Activated T-helper 2 cell treated with anti-CD3 and anti-CD28 coated beads, Interferon-gamma antibody, Interleukin-2, Interleukin-4, amounts not matched to agents 10 μg/mL and 5 μg/mL and 100 μg/mL, durations not matched to agents 14 hours and 24 hours and 36 hours (primary cell): ENCODE results near the gene PDE8A. TPM values are rescaled to one million over a fixed set of nuclear protein-coding genes. Genes with fewer than 3 reads are reported as not detected.

Experiments used
- DNase-seq: peaks from one replicate; pipeline ENCODE4 v3.0.0; 2021; ENCODE audit warnings: low spot score
- H3K27ac Mint-ChIP-seq: one replicate; pipeline ENCODE4 v1.8.0; 2021; ENCODE audit warnings: mixed read lengths
- H3K27me3 Mint-ChIP-seq: one replicate; pipeline ENCODE4 v1.8.0; 2021; ENCODE audit warnings: low read depth, mixed read lengths
- H3K36me3 Mint-ChIP-seq: one replicate; pipeline ENCODE4 v1.8.0; 2021; ENCODE audit warnings: low read depth, mixed read lengths
- H3K4me1 Mint-ChIP-seq: one replicate; pipeline ENCODE4 v1.8.0; 2021; ENCODE audit warnings: low read depth, mixed read lengths
- H3K4me3 Mint-ChIP-seq: one replicate; pipeline ENCODE4 v1.8.0; 2021; ENCODE audit warnings: low read depth, mild to moderate bottlenecking, moderate library complexity, mixed read lengths
- H3K9me3 Mint-ChIP-seq: one replicate; pipeline ENCODE4 v1.8.0; 2021; ENCODE audit warnings: mixed read lengths
- intact Hi-C: fragments of 100-400 bp; cut with micrococcal nuclease; formaldehyde crosslinking; loops from one replicate; pipeline ENCODE4 v1.15.1; 2023
- total RNA-seq: library from RNA; stranded (reverse); gene quantifications from 2 replicates; pipeline ENCODE4 v1.2.3, GENCODE V29; 2022

The PDE8A gene
- total RNA-seq, 1 donor from 2014 or later: 20.4 TPM

DNA sequence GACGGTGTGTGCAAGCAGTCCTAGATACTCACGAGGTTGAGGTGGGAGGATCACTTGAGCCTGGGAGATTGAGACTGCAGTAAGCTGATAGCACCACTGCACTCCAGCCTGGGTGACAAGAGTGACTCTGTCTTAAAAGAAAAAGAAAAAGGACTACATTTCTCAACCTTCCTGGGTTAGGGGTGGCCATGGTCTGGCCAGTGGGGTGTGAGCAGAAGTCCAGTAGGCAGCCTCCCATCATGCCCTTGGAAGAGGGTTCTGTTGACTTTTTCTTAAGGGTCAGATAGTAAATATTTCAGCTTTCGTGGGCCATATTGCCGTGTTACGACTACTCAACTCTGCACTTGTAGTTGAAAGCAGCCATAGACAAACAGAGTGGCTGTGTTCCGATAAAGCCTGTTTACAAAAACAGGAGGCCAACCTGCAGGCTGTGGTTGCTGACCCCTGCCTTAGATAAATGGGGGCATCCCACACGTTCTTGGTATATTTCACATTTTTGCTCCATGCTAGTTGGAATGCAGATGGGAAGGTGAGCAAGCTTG lies 31.0 kb upstream of the PDE8A start:
- no peaks in the 10 kb centered on the region for H3K9me3 Mint-ChIP-seq
- H3K4me1 Mint-ChIP-seq: no peaks in the 10 kb centered on the region
- no peak for DNase-seq
- H3K36me3 Mint-ChIP-seq: no peaks in the 10 kb centered on the region
- no peak overlapping the region for H3K4me3 Mint-ChIP-seq
- H3K27me3 Mint-ChIP-seq: peaks cover 25% of the 10 kb centered on the region
- H3K27ac Mint-ChIP-seq: no peak overlapping the region
- intact Hi-C loops: no loop called here

- no peak overlapping the region for H3K27ac Mint-ChIP-seq
- no peak overlapping the region for H3K4me3 Mint-ChIP-seq
- no peaks in the 10 kb centered on the region for H3K9me3 Mint-ChIP-seq
- H3K27me3 Mint-ChIP-seq: peaks cover 32% of the 10 kb centered on the region
- H3K36me3 Mint-ChIP-seq: no peaks in the 10 kb centered on the region
- DNase-seq: no peak
- intact Hi-C loops: no loop called here
- H3K4me1 Mint-ChIP-seq: no peaks in the 10 kb centered on the region
These were observed 29.9 kb upstream of the PDE8A start for GRCh38 chr15:84951736-84952135.

DNA sequence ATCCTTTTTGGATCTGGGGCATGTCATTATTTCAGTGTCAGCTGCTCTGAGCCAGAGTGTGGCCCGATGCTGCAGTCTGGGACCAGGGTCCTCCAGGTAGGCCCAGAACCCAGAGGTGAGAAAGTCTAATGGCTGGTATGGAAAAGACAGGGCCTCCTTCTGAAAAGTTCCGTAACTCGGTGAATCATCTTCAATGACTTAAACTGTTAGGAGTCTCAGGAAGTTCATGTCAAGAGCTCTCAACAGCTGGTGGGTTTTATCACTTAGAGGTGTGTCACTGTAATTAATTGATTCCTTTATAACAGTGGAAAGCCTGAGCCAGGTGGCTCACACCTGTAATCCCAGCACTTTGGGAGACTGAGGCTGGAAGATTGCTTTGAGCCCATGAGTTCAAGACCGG lies 28.5 kb upstream of the PDE8A start:
- H3K4me3 Mint-ChIP-seq: no peak overlapping the region
- no peaks in the 10 kb centered on the region for H3K36me3 Mint-ChIP-seq
- H3K27ac Mint-ChIP-seq: no peak overlapping the region
- peaks cover 40% of the 10 kb centered on the region for H3K27me3 Mint-ChIP-seq
- no peak for DNase-seq
- no peaks in the 10 kb centered on the region for H3K4me1 Mint-ChIP-seq
- intact Hi-C loops: no loop called here
- H3K9me3 Mint-ChIP-seq: no peaks in the 10 kb centered on the region

DNA sequence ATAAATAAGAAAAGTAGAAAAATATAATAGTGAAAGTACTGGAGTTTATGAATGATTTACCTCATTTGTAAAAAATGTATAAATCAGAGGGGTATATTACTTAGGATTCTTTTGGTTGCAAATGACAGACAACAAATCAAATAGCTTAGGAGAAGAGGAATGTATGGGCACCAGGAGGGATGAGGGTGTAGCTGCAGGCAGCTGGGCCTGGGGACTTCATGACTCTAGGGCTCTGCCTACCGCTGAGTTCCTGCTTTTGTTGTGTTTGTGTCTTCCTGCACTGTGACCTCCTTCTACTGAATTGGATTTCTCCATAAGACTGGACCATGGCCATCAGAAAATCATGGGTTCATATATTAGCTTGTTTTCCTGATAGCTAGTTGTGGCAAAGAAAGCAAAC lies 27.9 kb upstream of the PDE8A start:
- H3K36me3 Mint-ChIP-seq: no peaks in the 10 kb centered on the region
- no peak overlapping the region for H3K27ac Mint-ChIP-seq
- H3K9me3 Mint-ChIP-seq: no peaks in the 10 kb centered on the region
- peaks cover 42% of the 10 kb centered on the region for H3K27me3 Mint-ChIP-seq
- intact Hi-C loops: no loop called here
- H3K4me1 Mint-ChIP-seq: no peaks in the 10 kb centered on the region
- DNase-seq: no peak
- H3K4me3 Mint-ChIP-seq: no peak overlapping the region

- H3K27me3 Mint-ChIP-seq: peaks cover 35% of the 10 kb centered on the region
- H3K27ac Mint-ChIP-seq: no peak overlapping the region
- no peak overlapping the region for H3K4me3 Mint-ChIP-seq
- DNase-seq: no peak
- no peaks in the 10 kb centered on the region for H3K9me3 Mint-ChIP-seq
- intact Hi-C loops: no loop called here
- peaks cover 4% of the 10 kb centered on the region for H3K4me1 Mint-ChIP-seq
- no peaks in the 10 kb centered on the region for H3K36me3 Mint-ChIP-seq
These were observed 26.4 kb upstream of the PDE8A start for GRCh38 chr15:84955089-84955848.

- intact Hi-C loops: no loop called here
These were observed 25.5 kb upstream of the PDE8A start for GRCh38 chr15:84956199-84956598.

DNA sequence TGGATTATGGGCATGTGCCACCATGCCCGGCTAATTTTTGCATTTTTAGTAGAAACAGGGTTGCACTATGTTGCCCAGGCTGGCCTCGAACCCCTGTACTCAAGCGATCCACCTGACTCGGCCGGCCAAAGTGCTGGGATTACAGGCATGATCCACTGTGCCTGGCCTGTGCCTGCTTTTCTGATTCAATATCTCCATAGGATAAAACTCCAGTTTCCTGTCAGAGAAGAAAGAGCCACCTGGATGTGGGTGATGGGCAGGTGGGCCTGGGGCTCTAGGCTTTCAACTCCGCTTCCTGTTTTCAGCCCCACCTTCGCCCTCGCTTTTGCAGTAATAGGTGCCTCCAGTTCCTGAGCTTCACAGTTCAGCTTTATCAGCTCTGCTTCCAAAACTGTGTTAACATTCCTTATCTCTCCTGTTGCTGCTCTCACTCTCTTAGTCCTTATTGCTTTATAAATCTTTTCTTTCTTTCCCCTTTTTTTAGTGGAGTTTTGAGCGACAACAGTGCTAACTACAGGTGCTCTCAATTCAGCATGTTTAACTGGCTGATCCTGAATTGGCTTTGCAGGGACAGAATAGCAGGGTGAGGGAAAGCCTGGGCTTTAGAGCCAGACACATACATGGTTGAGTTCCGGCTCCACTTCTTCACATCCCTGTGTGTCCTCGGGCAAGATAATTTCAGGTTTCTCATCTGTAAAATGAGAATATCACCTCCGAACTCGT lies 21.1 kb upstream of the PDE8A start:
- Mint-ChIP-seq H3K27ac (no peak overlapping the region), H3K27me3 (peaks cover 22% of the 10 kb centered on the region), H3K36me3 (no peaks in the 10 kb centered on the region), H3K4me3 (no peak overlapping the region), H3K9me3 (no peaks in the 10 kb centered on the region), H3K4me1 (peaks cover 4% of the 10 kb centered on the region)
- no peak for DNase-seq
- intact Hi-C loops: no loop called here

More at GRCh38 chr15:84956199-84956598, 25.5 kb upstream of the PDE8A start:
- Mint-ChIP-seq H3K4me1 (peaks cover 4% of the 10 kb centered on the region), H3K4me3 (no peak overlapping the region), H3K27ac (no peak overlapping the region), H3K9me3 (no peaks in the 10 kb centered on the region), H3K36me3 (no peaks in the 10 kb centered on the region), H3K27me3 (peaks cover 32% of the 10 kb centered on the region)
- DNase-seq: no peak

GRCh38 chr15:84961114-84961452 lies 20.6 kb upstream of the PDE8A start:
- DNase-seq: no peak
- H3K36me3 Mint-ChIP-seq: no peaks in the 10 kb centered on the region
- intact Hi-C loops: no loop called here
- peaks cover 18% of the 10 kb centered on the region for H3K27me3 Mint-ChIP-seq
- no peaks in the 10 kb centered on the region for H3K9me3 Mint-ChIP-seq
- peaks cover 4% of the 10 kb centered on the region for H3K4me1 Mint-ChIP-seq
- no peak overlapping the region for H3K4me3 Mint-ChIP-seq
- H3K27ac Mint-ChIP-seq: no peak overlapping the region

DNA sequence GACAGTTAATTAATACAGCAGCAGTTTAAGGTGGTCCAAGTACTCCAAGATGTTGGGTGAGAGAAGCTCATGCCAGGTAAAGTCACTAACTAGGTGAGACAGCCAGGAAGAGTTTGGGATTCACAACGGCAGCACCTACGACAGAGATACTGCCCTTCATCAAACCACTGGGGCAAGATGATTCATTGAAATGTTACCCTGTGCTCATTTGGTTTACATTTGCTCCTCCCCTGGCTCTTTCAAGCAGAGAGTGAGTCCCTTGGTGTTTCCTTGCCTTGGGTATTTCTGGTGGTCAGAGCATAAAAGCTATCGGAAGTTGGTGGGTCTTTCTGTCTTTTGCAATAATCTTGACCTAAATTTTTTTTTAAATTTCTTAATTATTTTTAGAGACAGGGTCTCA lies 19.9 kb upstream of the PDE8A start:
- no peak for DNase-seq
- H3K27me3 Mint-ChIP-seq: peaks cover 12% of the 10 kb centered on the region
- H3K27ac Mint-ChIP-seq: no peak overlapping the region
- H3K9me3 Mint-ChIP-seq: peaks cover 4% of the 10 kb centered on the region
- intact Hi-C loops: no loop called here
- peaks cover 4% of the 10 kb centered on the region for H3K4me1 Mint-ChIP-seq
- H3K36me3 Mint-ChIP-seq: no peaks in the 10 kb centered on the region
- H3K4me3 Mint-ChIP-seq: no peak overlapping the region

DNA sequence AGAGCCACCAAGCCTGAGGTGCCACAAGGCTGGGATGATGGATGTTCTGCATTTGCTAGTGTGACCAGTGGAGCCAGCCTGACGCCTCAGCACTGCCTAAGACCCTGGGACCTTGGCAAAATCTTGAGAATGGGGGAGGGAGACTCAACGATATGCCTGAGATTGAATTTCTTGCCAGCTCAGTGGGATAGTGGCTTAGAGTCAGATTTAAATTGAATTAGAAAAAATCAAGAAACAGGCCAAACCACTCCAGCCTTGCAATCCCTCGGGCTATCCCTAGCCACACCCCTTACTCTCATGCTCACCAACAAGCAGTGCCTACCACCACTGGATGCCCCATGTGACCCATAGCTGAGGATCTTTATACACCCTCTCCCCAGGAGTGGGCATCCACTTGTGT lies 18.7 kb upstream of the PDE8A start:
- DNase-seq: no peak
- no peak overlapping the region for H3K4me3 Mint-ChIP-seq
- peaks cover 6% of the 10 kb centered on the region for H3K4me1 Mint-ChIP-seq
- H3K27me3 Mint-ChIP-seq: peaks cover 3% of the 10 kb centered on the region
- no peak overlapping the region for H3K27ac Mint-ChIP-seq
- intact Hi-C loops: no loop called here
- peaks cover 4% of the 10 kb centered on the region for H3K9me3 Mint-ChIP-seq
- H3K36me3 Mint-ChIP-seq: no peaks in the 10 kb centered on the region

GRCh38 chr15:84967380-84967779 lies 14.3 kb upstream of the PDE8A start:
- Mint-ChIP-seq H3K4me1 (peaks cover 4% of the 10 kb centered on the region), H3K4me3 (no peak overlapping the region), H3K9me3 (peaks cover 4% of the 10 kb centered on the region), H3K36me3 (no peaks in the 10 kb centered on the region), H3K27me3 (peaks cover 14% of the 10 kb centered on the region), H3K27ac (no peak overlapping the region)
- no peak for DNase-seq
- intact Hi-C loops: no loop called here

- intact Hi-C loops: no loop called here
- peaks cover 4% of the 10 kb centered on the region for H3K9me3 Mint-ChIP-seq
- H3K27ac Mint-ChIP-seq: no peak overlapping the region
- no peaks in the 10 kb centered on the region for H3K36me3 Mint-ChIP-seq
- H3K27me3 Mint-ChIP-seq: peaks cover 14% of the 10 kb centered on the region
- peaks cover 4% of the 10 kb centered on the region for H3K4me1 Mint-ChIP-seq
- DNase-seq: no peak
- no peak overlapping the region for H3K4me3 Mint-ChIP-seq
These were observed 13.4 kb upstream of the PDE8A start for GRCh38 chr15:84968301-84968700.

DNA sequence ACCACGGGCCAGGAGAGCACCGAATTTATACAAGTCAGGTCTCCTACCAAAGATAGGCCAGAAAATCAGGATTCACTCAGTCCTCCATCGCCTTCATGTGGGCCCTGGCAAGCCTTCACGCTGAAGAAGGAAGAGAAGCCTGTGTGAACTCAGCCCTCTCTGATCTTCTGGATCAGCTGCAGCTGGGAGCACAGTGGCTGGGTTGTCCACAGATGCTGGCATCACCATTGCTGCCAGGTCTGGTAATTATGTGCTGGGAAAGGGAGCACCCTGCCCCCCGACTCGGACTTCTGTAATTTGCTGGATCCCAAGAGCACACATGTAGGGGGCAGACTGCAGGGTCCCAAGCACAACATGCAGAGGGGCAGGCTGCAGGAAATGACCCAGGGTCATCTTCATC lies 12.4 kb upstream of the PDE8A start:
- intact Hi-C loops: no loop called here
- Mint-ChIP-seq H3K4me3 (no peak overlapping the region), H3K27me3 (peaks cover 14% of the 10 kb centered on the region), H3K27ac (no peak overlapping the region), H3K9me3 (peaks cover 4% of the 10 kb centered on the region), H3K4me1 (peaks cover 4% of the 10 kb centered on the region), H3K36me3 (no peaks in the 10 kb centered on the region)
- no peak for DNase-seq
